Type B pancreatic cell (in vitro differentiated cells): ENCODE measurements around the gene SPON1. TPM values are rescaled to one million over a fixed set of nuclear protein-coding genes. Genes with fewer than 3 reads are reported as not detected.

Source experiments
- DNase-seq: peaks from one replicate; pipeline ENCODE4 v3.0.0; 2021; ENCODE audit warnings: mixed read lengths; ENCODE audit not compliant: unreplicated experiment; ENCODE audit errors: extremely low spot score
- H3K27ac Mint-ChIP-seq: 2 replicates; pipeline ENCODE4 v1.8.0; 2021; ENCODE audit warnings: mild to moderate bottlenecking, mixed read lengths
- H3K27me3 Mint-ChIP-seq: 2 replicates; pipeline ENCODE4 v1.8.0; 2021; ENCODE audit warnings: mixed read lengths
- H3K36me3 Mint-ChIP-seq: 2 replicates; pipeline ENCODE4 v1.8.0; 2021; ENCODE audit warnings: mixed read lengths
- H3K4me1 Mint-ChIP-seq: one replicate; pipeline ENCODE4 v1.8.0; 2021; ENCODE audit warnings: mixed read lengths; ENCODE audit not compliant: unreplicated experiment
- H3K4me3 Mint-ChIP-seq: 2 replicates; pipeline ENCODE4 v1.8.0; 2021; ENCODE audit warnings: mild to moderate bottlenecking, mixed read lengths
- H3K9me3 Mint-ChIP-seq: 2 replicates; pipeline ENCODE4 v1.8.0; 2021; ENCODE audit warnings: mixed read lengths
- total RNA-seq: library from RNA; stranded (reverse); gene quantifications from 2 replicates; pipeline ENCODE4 v1.2.1, GENCODE V29; 2021; ENCODE audit warnings: low replicate concordance
- TF ChIP-seq, protein P1 (sequence below): fragments of 200-600 bp; sonication (generic); conservative IDR thresholded peaks from 2 replicates; pipeline ENCODE4 v1.5.0; 2021; ENCODE audit warnings: antibody characterized with exemption, mild to moderate bottlenecking

SPON1 gene
- total RNA-seq, 1 donor from 2014 or later, result 31.7 TPM

DNA sequence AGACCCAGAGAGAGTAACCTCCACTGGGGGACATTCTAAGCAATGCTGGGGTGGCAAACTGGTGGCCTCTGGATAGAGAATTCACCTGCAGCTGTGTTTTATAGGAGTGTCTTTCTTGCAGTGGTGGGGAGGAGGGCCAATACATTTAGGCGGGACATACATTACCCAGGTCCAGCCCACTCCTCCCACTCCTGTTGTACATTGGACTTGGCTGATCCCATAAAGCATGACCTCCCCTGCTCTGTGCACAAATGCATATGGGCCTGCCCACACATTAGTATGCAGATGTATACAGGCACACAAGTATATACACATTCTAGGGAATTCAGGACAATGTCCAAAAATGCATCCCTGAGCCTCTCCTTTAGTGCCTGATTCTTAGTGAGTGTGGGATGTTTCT lies 297.4 kb downstream of the SPON1 start:
- H3K27me3 Mint-ChIP-seq, result peaks cover 6% of the 10 kb centered on the region
- H3K36me3 Mint-ChIP-seq, result peaks cover 7% of the 10 kb centered on the region
- no peak overlapping the region for H3K4me3 Mint-ChIP-seq
- DNase-seq, result no peak
- TF ChIP-seq, protein P1, sequence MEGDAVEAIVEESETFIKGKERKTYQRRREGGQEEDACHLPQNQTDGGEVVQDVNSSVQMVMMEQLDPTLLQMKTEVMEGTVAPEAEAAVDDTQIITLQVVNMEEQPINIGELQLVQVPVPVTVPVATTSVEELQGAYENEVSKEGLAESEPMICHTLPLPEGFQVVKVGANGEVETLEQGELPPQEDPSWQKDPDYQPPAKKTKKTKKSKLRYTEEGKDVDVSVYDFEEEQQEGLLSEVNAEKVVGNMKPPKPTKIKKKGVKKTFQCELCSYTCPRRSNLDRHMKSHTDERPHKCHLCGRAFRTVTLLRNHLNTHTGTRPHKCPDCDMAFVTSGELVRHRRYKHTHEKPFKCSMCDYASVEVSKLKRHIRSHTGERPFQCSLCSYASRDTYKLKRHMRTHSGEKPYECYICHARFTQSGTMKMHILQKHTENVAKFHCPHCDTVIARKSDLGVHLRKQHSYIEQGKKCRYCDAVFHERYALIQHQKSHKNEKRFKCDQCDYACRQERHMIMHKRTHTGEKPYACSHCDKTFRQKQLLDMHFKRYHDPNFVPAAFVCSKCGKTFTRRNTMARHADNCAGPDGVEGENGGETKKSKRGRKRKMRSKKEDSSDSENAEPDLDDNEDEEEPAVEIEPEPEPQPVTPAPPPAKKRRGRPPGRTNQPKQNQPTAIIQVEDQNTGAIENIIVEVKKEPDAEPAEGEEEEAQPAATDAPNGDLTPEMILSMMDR, result no peak
- no peak overlapping the region for H3K27ac Mint-ChIP-seq
- no peaks in the 10 kb centered on the region for H3K9me3 Mint-ChIP-seq
- H3K4me1 Mint-ChIP-seq, result peaks cover 6% of the 10 kb centered on the region

DNA sequence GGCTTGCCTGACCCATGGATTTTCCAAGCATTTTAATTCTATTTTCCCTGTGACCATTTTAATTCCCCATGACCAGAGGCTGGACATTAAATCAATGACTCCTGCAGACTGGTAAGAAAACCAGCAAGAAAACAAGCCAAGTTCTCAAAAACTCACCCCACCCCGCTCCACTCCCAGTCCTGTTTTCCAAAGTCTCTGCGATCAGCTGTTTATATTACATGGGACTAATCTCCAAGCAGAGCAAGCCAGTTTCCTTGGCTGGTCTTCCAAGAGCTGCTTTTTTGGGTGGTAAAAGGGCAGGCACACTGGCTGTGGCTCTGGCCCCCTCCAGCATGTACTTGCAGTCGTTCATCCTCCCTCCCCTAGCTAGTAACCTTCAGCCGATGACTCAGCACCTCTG lies 298.5 kb downstream of the SPON1 start:
- H3K36me3 Mint-ChIP-seq, result peaks cover 12% of the 10 kb centered on the region
- H3K4me3 Mint-ChIP-seq, result no peak overlapping the region
- H3K4me1 Mint-ChIP-seq, result peaks cover 6% of the 10 kb centered on the region
- no peak overlapping the region for H3K27ac Mint-ChIP-seq
- TF ChIP-seq, protein P1, result no peak
- H3K9me3 Mint-ChIP-seq, result no peaks in the 10 kb centered on the region
- DNase-seq, result no peak
- peaks cover 6% of the 10 kb centered on the region for H3K27me3 Mint-ChIP-seq

DNA sequence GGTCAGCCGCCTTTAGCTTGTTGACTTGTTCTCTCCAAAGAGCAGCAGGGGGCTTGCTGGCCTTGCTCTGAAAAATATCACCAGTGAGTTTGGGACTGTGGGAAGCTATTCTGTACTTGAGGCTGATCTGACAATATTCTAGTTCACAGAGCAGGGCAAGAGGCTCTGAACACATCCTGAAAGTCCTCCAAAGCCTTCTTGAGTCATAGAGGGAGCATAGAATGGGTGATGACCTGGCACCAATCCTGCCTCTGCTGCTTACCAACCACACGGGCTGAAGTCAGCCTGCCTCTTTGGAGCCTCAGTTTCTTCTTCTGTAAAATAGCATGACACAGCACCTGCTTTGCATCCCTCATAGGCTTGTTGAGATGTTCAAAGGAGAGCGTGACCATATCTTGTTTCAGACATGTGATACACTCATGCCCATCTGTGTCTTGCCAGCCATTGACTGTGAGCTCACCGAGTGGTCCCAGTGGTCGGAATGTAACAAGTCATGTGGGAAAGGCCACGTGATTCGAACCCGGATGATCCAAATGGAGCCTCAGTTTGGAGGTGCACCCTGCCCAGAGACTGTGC lies 299.8 kb downstream of the SPON1 start:
- TF ChIP-seq, protein P1, result no peak
- Mint-ChIP-seq H3K4me3 (no peak overlapping the region), H3K9me3 (no peaks in the 10 kb centered on the region), H3K27me3 (peaks cover 6% of the 10 kb centered on the region), H3K36me3 (peaks cover 15% of the 10 kb centered on the region), H3K27ac (no peak overlapping the region), H3K4me1 (peaks cover 6% of the 10 kb centered on the region)
- no peak for DNase-seq

DNA sequence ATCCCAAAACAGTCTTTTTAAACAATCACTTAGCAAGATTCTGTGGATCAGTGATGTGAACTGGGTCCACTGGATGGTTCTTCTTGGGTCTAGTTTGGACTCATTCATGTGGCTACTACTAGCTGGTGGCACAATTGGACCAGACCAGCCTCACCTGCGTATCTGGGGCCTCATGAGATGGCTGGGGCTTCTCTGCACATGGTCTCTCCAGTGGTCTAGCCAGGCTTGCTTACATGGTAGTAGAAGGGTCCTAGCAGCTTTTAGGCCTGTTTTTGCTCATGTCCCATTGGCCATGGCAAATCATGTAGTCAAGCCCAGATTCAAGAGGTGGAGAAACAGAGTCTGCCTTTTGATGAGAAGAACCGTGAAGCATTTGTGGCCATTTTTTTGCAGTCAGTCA lies 302.4 kb downstream of the SPON1 start:
- TF ChIP-seq, protein P1, result no peak
- Mint-ChIP-seq H3K4me3 (no peak overlapping the region), H3K9me3 (no peaks in the 10 kb centered on the region), H3K27ac (no peak overlapping the region), H3K36me3 (peaks cover 20% of the 10 kb centered on the region), H3K27me3 (no peaks in the 10 kb centered on the region), H3K4me1 (no peaks in the 10 kb centered on the region)
- no peak for DNase-seq

DNA sequence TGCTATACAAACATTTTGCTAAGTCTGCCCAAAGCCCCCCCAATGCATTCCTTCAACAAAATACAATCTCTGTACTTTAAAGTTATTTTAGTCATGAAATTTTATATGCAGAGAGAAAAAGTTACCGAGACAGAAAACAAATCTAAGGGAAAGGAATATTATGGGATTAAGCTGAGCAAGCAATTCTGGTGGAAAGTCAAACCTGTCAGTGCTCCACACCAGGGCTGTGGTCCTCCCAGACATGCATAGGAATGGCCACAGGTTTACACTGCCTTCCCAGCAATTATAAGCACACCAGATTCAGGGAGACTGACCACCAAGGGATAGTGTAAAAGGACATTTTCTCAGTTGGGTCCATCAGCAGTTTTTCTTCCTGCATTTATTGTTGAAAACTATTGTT lies 304.1 kb downstream of the SPON1 start:
- H3K27me3 Mint-ChIP-seq, result no peaks in the 10 kb centered on the region
- peaks cover 20% of the 10 kb centered on the region for H3K36me3 Mint-ChIP-seq
- no peaks in the 10 kb centered on the region for H3K4me1 Mint-ChIP-seq

More for the DNA sequence above, 304.1 kb downstream of the SPON1 start:
- H3K4me3 Mint-ChIP-seq, result no peak overlapping the region
- no peak overlapping the region for H3K27ac Mint-ChIP-seq
- H3K9me3 Mint-ChIP-seq, result no peaks in the 10 kb centered on the region
- DNase-seq, result no peak
- TF ChIP-seq, protein P1, result no peak
